HepG2 (cell line): ENCODE results near the gene TEC. TPM values are rescaled to one million over a fixed set of nuclear protein-coding genes. Genes with fewer than 3 reads are reported as not detected.

ENCODE experiments used
- ATAC-seq: fragments of 200-7000 bp; cut with Tn5 transposase; 3 replicates; pipeline ENCODE4 v1.9.1; 2020; ENCODE audit warnings: mild to moderate bottlenecking, moderate library complexity
- BruUV-seq: library from RNA; stranded (reverse); fragments of 400-500 nt; replicated peaks from 2 replicates; lab custom pipeline; 2021; lab: Mats Ljungman, UMichigan
- CTCF ChIA-PET: fragments of 300-600 bp; formaldehyde crosslinking; extraction: SDS; loops from one replicate; lab custom pipeline; 2021; ENCODE audit warnings: low total read pairs, inconsistent platforms, low intra/inter-chr PET ratio; lab: Yijun Ruan, JAX
- POLR2A ChIA-PET: fragments of 350-600 bp; sonication (Branson Sonifier 250); formaldehyde crosslinking; loops from one replicate; lab custom pipeline; 2020; ENCODE audit warnings: antibody characterized with exemption, inconsistent platforms; lab: Yijun Ruan, JAX
- DNase-seq: peaks from one replicate; pipeline ENCODE4 v3.0.0-alpha.2; 2015; ENCODE audit warnings: low spot score
- FAIRE-seq: peaks from 3 replicates; lab custom pipeline; 2011; peaks lifted over from hg19 to GRCh38; lab: Jason Lieb, UNC
- H2AFZ ChIP-seq: one replicate; pipeline ENCODE4 v1.6.1; 2011; ENCODE audit warnings: low read length, inconsistent platforms
- H3K27ac ChIP-seq: fragments of 300-600 bp; 3 replicates; pipeline ENCODE4 v1.8.0; 2011; ENCODE audit warnings: mixed run types, mild to moderate bottlenecking, mixed read lengths, low read length, inconsistent platforms; ENCODE audit not compliant: insufficient read depth; ENCODE audit errors: extremely low read length
- H3K27me3 ChIP-seq, 2 experiments: fragments of 200-600 bp in 1 of 2; 2 replicates in 1 of 2; 3 replicates in 1 of 2; pipeline versions ENCODE4 v1.6.0 to v1.8.0; 2011; ENCODE audit warnings: low read length in 2 of 2, mild to moderate bottlenecking in 2 of 2, moderate library complexity in 2 of 2, inconsistent platforms in 1 of 2; ENCODE audit not compliant: insufficient read depth in 2 of 2, control insufficient read depth in 1 of 2
- H3K36me3 ChIP-seq, 2 experiments: fragments of 200-600 bp in 1 of 2; replicated peaks in 1 of 2; 2 replicates in 1 of 2; 3 replicates in 1 of 2; pipeline versions ENCODE4 v1.5.1 to v1.8.0; 2011; ENCODE audit warnings: low read length in 2 of 2, inconsistent platforms in 1 of 2; ENCODE audit not compliant: insufficient read depth in 2 of 2, control insufficient read depth in 1 of 2
- H3K4me1 ChIP-seq: 2 replicates; pipeline ENCODE4 v1.5.1; 2012; ENCODE audit warnings: low read length, inconsistent platforms; ENCODE audit not compliant: insufficient read depth
- H3K4me2 ChIP-seq: 2 replicates; pipeline ENCODE4 v1.6.0; 2011; ENCODE audit warnings: low read depth, low read length, inconsistent platforms
- H3K4me3 ChIP-seq, 3 experiments: fragments of 200-600 bp in 1 of 3; sonication (generic), shearing (Covaris generic) in 1 of 3; replicated peaks in 1 of 3; 2 replicates each; pipeline ENCODE4 v1.5.1; 2011 to 2016; ENCODE audit warnings: low read length in 3 of 3, inconsistent platforms in 2 of 3, low read depth in 2 of 3, mild to moderate bottlenecking in 2 of 3, control low read depth in 1 of 3, mixed read lengths in 1 of 3; ENCODE audit not compliant: insufficient read depth in 1 of 3
- H3K79me2 ChIP-seq: one replicate; pipeline ENCODE4 v1.6.1; 2011; ENCODE audit warnings: low read length, inconsistent platforms; ENCODE audit not compliant: insufficient read depth
- H3K9ac ChIP-seq: 2 replicates; pipeline ENCODE4 v1.6.0; 2011; ENCODE audit warnings: mild to moderate bottlenecking, low read depth, low read length, inconsistent platforms; ENCODE audit not compliant: insufficient read depth
- H3K9me3 ChIP-seq: 2 replicates; pipeline ENCODE4 v1.5.1; 2012; ENCODE audit warnings: mild to moderate bottlenecking, low read length
- H4K20me1 ChIP-seq: 2 replicates; pipeline ENCODE4 v1.6.0; 2011; ENCODE audit warnings: inconsistent platforms, mild to moderate bottlenecking, low read length, moderate library complexity; ENCODE audit not compliant: insufficient read depth
- ATRX ChIP-seq: sonication (generic); formaldehyde crosslinking; IDR thresholded peaks from 2 replicates; pipeline ENCODE4 v1.4.0; 2020; ENCODE audit warnings: missing genetic modification reagents, borderline replicate concordance
- IRF9 ChIP-seq: sonication (generic); formaldehyde crosslinking; IDR thresholded peaks from 2 replicates; pipeline ENCODE4 v1.8.0; 2022; ENCODE audit warnings: missing genetic modification reagents, mild to moderate bottlenecking, borderline replicate concordance
- MAFK ChIP-seq, 2 experiments: IDR thresholded peaks in 1 of 2; conservative IDR thresholded peaks in 1 of 2; 2 replicates each; pipeline ENCODE4 v1.6.1; 2011; ENCODE audit warnings: improper control_type of control experiment in 2 of 2, low read length in 2 of 2
- whole genome bisulfite sequencing: methylation state at CpG from one replicate; pipeline ENCODE4 v1.1.6; 2017; ENCODE audit warnings: low lambda C conversion rate; 5-methylcytosine and 5-hydroxymethylcytosine counted together
- in situ Hi-C: cut with HindIII; loops from 2 replicates; pipeline ENCODE4 v1.10.0; 2017; ENCODE audit warnings: low pct_unique_long_range_greater_than_20kb; ENCODE audit not compliant: extremely low pct_ligation_motif_present
- intact Hi-C: fragments of 100-400 bp; cut with micrococcal nuclease; formaldehyde crosslinking; loops from one replicate; pipeline ENCODE4 v1.10.0; 2022; ENCODE audit not compliant: unreplicated experiment
- polyA plus RNA-seq, 8 experiments: library from polyadenylated mRNA; depleted of rRNA in 3 of 8; stranded (reverse) in 7 of 8; unstranded in 1 of 8; fragments of >200 nt; fragmentation: Illumina TruSeq in 4 of 8; extraction: Trizol in 4 of 8; gene quantifications; 2 replicates each; pipeline versions ENCODE4 v1.2.1 to v1.2.3, GENCODE V29; 2011 to 2016; ENCODE audit warnings: low read depth in 4 of 8, missing spikeins in 1 of 8, mixed read lengths in 1 of 8; ENCODE audit not compliant: insufficient read depth in 1 of 8
- small RNA-seq, 3 experiments: library from RNA; depleted of rRNA; stranded (forward); fragments of <200 nt; gene quantifications; one replicate each; pipeline ENCODE3, GENCODE V24; 2012; ENCODE audit warnings: low read depth in 2 of 3, low replicate concordance in 1 of 3; ENCODE audit not compliant: insufficient read length in 3 of 3, insufficient read depth in 2 of 3
- total RNA-seq, 5 experiments: library from RNA; depleted of rRNA; stranded (reverse); fragments of >200 nt; fragmentation: Illumina TruSeq; extraction: Trizol; gene quantifications; 2 replicates each; pipeline ENCODE4 v1.2.3, GENCODE V29; 2016; ENCODE audit warnings: low read depth in 1 of 5

Gene TEC
- total and polyA plus RNA-seq, 2 of the 13 experiments (the other 11 are each of a cell fraction or from before 2014, with no cell fraction given), result 0.05 to 0.20 TPM

GRCh38 chr4:48090621-48091020 is 179.0 kb downstream of the TEC start:
- H3K36me3 ChIP-seq, result no peaks in the 10 kb centered on the region
- no peak for FAIRE-seq
- intact Hi-C loops, result no loop called here
- no peak for TF ChIP-seq MAFK (conservative IDR thresholded peaks at IDR 0.05 in 1 of 2, IDR thresholded peaks at IDR 0.05 in 1 of 2; ENCODE audit: low read length in 2 of 2)
- TF ChIP-seq, all 625 proteins: peak for 0
- Histone ChIP-seq H3K4me1 (no peaks in the 10 kb centered on the region), H3K9me3 (no peaks in the 10 kb centered on the region), H2AFZ (no peak overlapping the region), H4K20me1 (no peaks in the 10 kb centered on the region), H3K4me3 (no peak overlapping the region), H3K9ac (no peak overlapping the region), H3K27ac (no peak overlapping the region), H3K27me3 (no peaks in the 10 kb centered on the region), H3K4me2 (no peak overlapping the region), H3K79me2 (no peaks in the 10 kb centered on the region)
- 37% methylated on average over 5 of the region's 5 CpGs for WGBS
- ChIA-PET CTCF (no interaction called here), POLR2A (no interaction called here)
- no peak for DNase-seq
- in situ Hi-C loops, result loop anchor here (25.0 kb wide), 1 partner anchor 378 kb away; no protein-coding TSS in a partner anchor
- no TSS peak for BruUV-seq
- ATAC-seq, result no peak

GRCh38 chr4:48085821-48086589 is 183.6 kb downstream of the TEC start:
- 43% methylated on average over 8 of the region's 8 CpGs for WGBS
- TF ChIP-seq IRF9 (no peak), ATRX (no peak)
- Histone ChIP-seq H3K9ac (no peak overlapping the region), H4K20me1 (no peaks in the 10 kb centered on the region), H3K36me3 (no peaks in the 10 kb centered on the region), H3K27ac (no peak overlapping the region), H3K4me3 (no peak overlapping the region), H2AFZ (no peak overlapping the region), H3K9me3 (no peaks in the 10 kb centered on the region), H3K4me1 (no peaks in the 10 kb centered on the region), H3K79me2 (no peaks in the 10 kb centered on the region), H3K27me3 (no peaks in the 10 kb centered on the region), H3K4me2 (no peak overlapping the region)
- in situ Hi-C loops, result loop anchor here (25.0 kb wide), 1 partner anchor 374 kb away; no protein-coding TSS in a partner anchor
- intact Hi-C loops, result loop anchor here (2.0 kb wide), 1 partner anchor 159 kb away; no protein-coding TSS in a partner anchor
- DNase-seq (no peak), ATAC-seq (no peak), FAIRE-seq (no peak)
- CTCF ChIA-PET, result interaction anchor here (1.3 to 2.8 kb wide), 4 partner anchors 53 to 159 kb away, joined by 6 to 24 read pairs (median 10); partner anchors contain the start of genes CNGA1 and NIPAL1
- BruUV-seq, result no TSS peak
- POLR2A ChIA-PET, result no interaction called here

Small RNAs within 50 kb of the gene (small RNA-seq; reads per million reads assigned to genes)
- gene RF00019 (0 reads per million in 3 experiments), gene RF00026 (0 reads per million in 3 experiments), gene RNU6-838P (0 reads per million in 3 experiments)

Other genes with a start within 250 kb of the TEC start
- gene TXK, start 135.6 kb downstream of the TEC start, total RNA-seq (2016; rRNA removed; fragmentation: Illumina TruSeq; extraction: Trizol), result not detected in 2 replicates
- gene TXK, start 135.6 kb downstream of the TEC start, polyA plus RNA-seq (2011; rRNA removed), result not detected in 2 replicates
- gene SLAIN2, start 71.7 kb upstream of the TEC start, total RNA-seq (2016; rRNA removed; fragmentation: Illumina TruSeq; extraction: Trizol), result 20.0 and 20.7 TPM in 2 replicates
- 20.4 and 22.5 TPM in 2 replicates for gene SLAIN2, start 71.7 kb upstream of the TEC start, polyA plus RNA-seq (2011; rRNA removed)
- 0.07 TPM in 1 of 2 replicates, not detected in the other for gene SLC10A4, start 213.5 kb upstream of the TEC start, total RNA-seq (2016; rRNA removed; fragmentation: Illumina TruSeq; extraction: Trizol)
- 0.04 TPM in 1 of 2 replicates, not detected in the other for gene SLC10A4, start 213.5 kb upstream of the TEC start, polyA plus RNA-seq (2011; rRNA removed)
- not detected in 2 replicates for gene ZAR1, start 220.4 kb upstream of the TEC start, total RNA-seq (2016; rRNA removed; fragmentation: Illumina TruSeq; extraction: Trizol)
- not detected in 2 replicates for gene ZAR1, start 220.4 kb upstream of the TEC start, polyA plus RNA-seq (2011; rRNA removed)